ENCODE measurements around the gene LLGL2.

The LLGL2 gene

DNA sequence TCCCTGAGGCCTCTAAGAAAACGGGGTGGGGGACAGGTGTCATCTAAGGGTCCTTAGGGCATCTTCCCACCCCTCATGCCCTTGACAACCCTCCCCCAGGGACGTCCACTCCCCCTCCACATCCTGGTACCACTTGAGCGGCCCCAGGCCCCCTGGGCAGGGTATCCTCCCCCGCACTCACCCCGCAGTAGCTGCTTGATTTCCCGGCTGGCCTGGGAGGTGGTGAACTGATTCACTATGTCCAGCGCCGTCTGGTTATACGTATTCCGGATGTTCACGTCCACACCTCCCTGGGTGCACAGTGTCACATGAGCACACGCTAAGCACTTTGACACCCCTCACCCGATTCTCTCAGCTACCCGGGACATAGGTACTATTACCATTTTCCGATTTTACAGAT lies 19.9 kb upstream of the LLGL2 start:
- in situ Hi-C loops (cut with MboI; ENCODE audit: low sequenced_read_pairs) = no loop called here

DNA sequence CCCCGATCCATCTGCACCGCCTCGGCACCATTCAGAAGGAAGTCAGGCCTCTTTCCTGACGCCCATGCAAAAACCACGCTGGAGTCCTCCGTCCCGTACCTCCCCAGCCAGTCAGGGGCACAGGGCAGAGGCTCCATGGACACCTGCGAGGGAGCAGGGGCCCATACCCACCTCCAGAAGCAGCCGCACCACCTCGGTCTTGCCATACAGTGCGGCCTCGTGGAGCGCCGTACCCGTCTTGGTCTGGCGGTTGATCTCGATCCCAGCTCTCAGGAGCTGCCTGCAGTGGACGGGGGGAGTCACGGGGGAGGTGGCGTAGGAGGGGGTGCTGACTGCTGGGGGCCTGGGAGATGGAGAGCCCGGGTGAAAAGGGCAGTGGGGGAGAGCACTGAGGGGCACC lies 19.4 kb upstream of the LLGL2 start:
- in situ Hi-C loops (cut with MboI; ENCODE audit: low sequenced_read_pairs) = no loop called here

DNA sequence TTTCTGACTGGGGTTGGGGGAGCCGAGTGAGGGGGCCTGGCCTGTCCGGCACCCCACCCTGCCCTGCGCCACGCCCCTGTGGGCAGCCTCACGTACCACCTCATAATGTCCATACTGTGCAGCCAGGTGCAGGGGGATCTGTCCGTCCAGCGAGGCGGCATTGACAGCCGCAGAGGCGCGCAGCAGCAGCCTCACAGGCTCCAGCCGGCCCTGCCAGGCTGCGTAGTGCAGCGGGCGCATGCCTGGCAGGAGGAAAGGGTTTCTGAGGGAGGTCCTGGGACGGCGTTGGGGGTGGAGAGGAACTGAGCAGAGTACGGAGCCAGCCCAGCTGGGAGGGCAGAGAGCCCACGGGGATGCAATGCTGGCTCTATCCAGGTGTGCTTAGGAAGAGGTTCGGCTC lies 18.6 kb upstream of the LLGL2 start:
- in situ Hi-C loops (cut with MboI; ENCODE audit: low sequenced_read_pairs) = no loop called here

DNA sequence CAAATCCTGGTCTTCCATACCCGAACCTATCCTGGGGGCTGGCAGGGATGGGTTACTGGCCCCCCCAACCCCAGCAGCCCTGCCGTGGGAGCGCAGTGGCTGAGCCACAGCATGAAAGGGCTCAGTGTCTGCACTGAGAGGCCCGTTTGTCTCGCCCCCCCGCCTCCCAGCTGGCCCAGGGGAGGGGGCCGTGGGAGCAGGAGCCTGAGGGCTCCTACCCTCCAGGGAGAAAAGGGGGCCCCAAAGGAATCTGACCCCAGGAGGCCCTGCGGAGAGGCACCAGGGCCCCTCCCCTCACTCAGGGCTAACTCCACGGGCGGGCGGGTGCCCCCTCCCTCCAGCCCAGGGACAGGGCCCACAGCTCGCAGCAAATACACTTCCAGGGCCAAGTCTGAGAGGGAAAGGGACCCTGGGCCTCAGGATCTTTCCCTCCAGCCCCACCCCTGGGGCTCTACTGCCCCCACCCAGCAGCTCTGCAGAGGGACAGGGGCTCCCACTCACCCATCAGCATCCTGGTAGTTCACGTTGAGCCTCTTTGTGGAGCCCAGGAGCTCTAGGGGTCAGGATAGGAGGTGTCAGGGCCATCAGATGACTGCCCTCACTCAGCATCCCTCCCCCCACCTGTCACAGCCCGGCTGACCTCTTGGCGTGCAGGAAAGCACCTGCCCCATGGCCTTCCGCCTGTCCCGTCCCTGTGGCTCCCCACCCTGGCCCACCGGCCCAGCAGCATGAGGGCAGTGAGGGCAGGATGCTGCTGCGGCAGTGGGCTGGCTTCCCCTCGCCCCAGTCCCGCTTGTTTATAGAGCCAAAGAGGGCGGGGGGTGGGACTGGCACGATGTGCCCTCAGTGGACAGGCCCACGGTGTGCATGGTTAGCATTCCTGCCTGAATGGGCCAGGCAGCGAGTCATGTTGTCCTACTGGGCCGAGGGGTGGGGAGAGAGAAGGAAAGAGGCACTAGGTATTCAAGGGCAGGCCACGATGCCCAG lies 17.5 kb upstream of the LLGL2 start:
- in situ Hi-C loops (cut with MboI; ENCODE audit: low sequenced_read_pairs) = no loop called here

DNA sequence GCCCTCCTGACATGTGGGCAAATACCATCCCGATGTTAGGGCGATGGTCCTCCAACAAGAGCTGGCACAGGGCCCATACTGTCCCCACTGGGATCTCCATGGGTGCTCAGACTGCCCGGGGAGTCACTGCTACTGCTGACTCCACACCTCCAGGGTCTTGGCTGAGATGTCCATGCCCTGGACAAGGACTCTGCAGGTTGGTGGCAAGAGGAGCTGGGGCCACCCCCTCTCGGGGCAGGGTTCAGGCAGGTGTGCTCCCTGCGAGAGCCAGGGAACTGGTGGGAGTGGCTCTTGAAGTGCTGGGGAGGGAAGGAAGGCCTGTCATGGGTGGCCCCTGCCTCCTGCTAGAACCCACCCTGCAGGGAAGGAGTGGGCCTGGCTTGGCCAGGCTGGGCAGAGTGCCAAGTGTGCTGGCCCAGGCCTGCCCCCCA lies 16.6 kb upstream of the LLGL2 start:
- in situ Hi-C loops (cut with MboI; ENCODE audit: low sequenced_read_pairs) = no loop called here

DNA sequence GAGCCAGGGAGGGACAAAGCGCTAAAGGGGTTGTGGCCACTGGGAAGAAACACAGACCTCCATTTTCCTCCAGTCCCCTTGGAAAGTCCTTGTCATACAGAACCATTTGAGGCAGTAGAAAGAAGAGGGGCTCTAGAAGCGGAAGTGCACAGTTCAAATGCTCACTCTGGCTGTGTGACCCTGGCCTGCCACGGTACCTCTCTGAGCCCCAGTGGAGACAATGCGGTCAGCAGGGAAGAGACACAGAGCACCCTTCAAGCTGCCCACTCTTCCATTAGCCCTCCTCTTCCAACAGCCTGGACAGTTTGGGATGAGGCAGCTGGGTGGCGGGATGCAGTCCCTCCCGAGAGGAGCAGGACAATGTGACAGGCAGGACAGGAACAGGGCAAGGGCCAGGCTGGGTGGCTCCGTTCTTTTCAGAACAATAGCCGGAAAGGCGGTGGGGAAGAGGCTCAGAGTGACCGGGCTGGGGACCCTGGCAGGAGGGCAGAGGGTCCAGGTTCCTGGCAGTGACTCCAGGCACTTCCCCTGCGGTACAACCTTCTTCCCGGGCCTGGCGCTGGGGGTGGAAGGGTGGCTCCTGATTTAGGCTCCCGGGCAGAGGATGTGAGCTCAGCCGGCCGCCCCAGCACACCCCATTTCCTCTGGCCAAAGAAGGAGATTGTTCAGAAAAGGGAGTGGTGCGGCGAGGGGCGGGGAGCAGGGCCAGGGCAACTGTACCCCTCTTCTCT lies 15.8 kb upstream of the LLGL2 start:
- in situ Hi-C loops (cut with MboI; ENCODE audit: low sequenced_read_pairs) = no loop called here

DNA sequence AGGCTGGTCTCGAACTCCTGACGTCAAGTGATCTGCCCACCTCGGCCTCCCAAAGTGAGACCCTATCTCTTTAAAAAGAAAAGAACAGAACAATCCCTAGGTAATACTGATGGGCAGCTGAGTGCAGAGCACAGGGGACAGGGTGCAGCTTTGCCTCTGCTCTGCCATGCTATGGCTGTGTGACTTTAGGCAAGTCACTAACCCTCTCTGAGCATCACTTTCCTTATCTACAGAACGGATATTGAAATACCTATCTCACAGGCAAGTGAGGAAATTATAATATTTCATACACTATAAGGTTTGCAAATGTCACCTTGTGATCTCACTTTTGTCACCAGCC lies 14.3 kb upstream of the LLGL2 start:
- in situ Hi-C loops (cut with MboI; ENCODE audit: low sequenced_read_pairs) = no loop called here

DNA sequence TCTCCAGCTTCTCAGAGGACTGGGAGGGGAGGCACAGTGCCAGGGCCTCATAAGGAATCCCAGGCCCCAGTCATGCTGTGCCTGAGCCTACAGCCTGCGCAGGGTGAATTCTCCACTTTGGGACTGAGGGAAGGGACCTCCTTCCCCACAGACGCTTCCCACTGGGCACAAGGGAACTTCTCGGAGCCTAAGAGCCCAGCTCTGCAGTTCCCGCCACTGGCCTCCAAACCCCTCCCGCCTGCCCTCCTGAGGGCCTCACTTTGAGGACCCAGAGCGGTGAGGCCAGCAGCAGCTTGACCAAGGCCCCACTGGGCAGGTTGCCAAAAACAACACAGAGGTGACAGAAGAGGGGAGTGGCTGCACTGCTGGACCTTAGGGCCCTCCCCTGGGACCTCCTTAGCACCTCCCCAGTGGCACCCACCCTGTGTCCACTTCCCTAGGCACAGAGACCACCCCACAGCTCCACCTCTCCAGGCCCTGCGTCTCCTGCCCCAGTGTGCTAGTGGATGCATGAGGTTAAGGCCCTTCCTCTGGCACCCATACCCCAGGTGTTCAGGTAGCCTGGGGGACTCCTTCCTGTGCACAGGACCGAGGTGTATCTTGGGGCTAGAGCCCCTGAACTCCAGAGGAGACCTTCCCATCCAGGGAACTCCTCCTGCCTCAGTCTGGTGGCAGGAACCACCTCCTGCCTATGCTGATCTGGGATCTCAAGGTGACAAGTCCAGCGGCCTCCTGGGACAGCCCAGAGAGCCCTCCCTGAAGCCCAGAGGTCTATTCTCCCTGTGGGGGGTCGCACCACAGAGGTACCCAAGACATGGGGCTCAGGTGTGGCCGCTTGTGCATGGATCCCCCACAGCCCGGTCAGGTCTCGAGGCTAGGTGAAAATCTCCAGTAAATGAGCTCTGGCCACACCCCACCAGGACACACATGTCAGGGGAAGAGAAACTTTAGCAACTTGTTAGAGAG lies 13.6 kb upstream of the LLGL2 start:
- in situ Hi-C loops (cut with MboI; ENCODE audit: low sequenced_read_pairs) = no loop called here

DNA sequence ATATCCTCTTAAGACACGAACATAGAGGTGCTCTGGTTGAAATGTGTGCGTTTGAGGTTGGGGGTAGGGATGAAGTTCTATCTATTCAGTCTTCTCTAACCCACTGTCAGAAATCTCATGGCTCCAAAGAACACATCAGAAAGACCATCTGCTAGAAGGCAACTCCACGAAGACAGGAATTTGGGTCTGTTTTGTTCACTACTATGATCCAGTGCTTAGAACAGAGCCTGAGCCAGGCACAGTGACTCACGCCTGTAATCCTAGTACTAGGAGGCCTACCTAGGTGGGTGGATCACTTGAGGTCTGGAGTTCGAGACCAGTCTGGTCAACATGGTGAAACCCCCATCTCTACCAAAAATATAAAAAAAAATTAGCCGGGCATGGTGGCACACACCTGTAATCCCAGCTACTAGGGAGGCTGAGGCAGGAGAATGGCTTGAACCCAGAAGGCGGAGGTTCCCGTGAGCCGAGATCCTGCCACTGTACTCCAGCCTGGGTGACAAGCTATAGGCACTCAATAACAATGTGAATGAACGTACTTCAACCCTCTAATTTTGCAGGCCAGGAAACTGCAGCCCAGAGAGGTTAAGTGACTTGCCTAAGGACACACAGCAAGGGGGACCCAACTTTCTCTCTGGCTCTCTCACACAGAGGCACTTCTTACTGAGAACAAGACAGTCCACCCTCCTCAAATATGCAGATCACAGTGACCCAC lies 12.4 kb upstream of the LLGL2 start:
- in situ Hi-C loops (cut with MboI; ENCODE audit: low sequenced_read_pairs) = no loop called here

DNA sequence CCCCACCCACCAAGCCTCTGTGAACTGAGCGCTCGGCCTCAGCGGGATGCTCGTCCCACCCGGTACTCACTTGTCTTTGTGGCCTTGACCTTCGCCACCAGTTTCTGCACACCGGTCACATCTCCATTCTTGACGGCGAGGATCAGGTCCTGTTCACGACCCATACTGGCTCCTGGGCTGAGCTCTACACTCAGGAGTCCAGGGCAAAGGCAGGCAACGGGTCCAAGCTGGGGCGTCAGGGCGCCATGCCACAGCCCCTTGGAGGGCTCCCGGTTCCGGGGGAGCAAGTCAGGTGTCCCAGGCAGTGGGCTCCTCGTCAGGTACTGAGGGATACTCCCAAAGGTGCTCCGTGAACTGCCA lies 11.9 kb upstream of the LLGL2 start:
- in situ Hi-C loops (cut with MboI; ENCODE audit: low sequenced_read_pairs) = no loop called here

DNA sequence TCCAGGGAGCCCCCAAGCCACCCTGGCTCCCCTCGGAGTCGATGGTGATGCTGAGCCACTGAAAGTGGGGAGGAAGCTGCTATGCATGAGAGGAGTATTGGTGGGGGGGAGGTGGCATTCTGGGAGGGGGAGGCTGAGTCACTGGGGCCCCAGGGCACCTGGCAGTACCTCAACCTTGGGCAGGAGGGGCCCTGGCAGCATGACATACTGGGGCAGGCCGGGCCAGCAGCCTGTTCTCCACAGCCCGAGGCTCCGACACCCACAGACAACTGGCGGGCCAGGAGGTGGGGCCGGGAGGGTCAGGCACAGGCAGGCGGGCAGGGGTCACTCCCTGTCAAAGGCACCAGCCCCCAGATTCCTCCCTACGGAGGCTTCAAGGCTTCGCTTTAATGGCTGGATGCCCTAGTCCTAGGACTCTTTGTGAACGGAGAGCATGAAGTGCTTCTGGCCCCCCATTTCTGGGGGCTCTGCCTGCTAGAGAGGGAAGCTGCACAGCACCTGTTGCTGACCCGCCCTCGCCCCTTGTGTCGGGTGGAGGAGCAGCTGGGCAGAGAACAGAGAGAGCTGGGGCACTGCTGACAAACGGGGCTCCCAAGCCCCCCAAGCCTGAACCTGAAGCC lies 11.1 kb upstream of the LLGL2 start:
- in situ Hi-C loops (cut with MboI; ENCODE audit: low sequenced_read_pairs) = no loop called here

DNA sequence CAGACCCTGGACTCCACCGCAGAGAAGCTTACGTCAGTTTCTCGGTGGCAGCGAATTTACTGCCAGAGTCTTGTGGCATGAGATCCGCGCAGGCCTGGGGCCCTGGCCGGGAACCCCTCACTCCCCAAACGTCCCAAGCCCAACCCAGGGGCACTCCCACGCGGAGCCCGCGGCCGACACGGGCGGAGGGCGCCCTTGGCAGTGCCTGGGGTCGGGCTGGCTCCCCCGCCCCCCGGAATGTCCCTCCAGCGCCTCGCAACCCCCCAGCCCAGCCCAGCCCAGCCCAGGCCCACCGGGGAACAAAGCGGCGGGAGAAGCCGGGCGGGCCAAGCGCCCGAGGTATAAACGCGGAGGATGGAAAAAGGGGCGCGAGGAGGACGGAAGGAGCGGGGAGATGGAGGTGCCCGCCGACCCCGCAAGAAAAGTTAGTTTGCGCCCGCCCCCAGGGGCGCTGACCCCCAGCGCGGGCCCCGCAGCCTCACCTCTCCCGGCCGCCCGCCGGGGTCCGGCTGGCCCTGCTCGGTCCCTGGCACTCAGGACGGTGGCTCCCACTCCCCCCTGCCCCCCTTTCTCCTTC lies 10.5 kb upstream of the LLGL2 start:
- in situ Hi-C loops (cut with MboI; ENCODE audit: low sequenced_read_pairs) = no loop called here

DNA sequence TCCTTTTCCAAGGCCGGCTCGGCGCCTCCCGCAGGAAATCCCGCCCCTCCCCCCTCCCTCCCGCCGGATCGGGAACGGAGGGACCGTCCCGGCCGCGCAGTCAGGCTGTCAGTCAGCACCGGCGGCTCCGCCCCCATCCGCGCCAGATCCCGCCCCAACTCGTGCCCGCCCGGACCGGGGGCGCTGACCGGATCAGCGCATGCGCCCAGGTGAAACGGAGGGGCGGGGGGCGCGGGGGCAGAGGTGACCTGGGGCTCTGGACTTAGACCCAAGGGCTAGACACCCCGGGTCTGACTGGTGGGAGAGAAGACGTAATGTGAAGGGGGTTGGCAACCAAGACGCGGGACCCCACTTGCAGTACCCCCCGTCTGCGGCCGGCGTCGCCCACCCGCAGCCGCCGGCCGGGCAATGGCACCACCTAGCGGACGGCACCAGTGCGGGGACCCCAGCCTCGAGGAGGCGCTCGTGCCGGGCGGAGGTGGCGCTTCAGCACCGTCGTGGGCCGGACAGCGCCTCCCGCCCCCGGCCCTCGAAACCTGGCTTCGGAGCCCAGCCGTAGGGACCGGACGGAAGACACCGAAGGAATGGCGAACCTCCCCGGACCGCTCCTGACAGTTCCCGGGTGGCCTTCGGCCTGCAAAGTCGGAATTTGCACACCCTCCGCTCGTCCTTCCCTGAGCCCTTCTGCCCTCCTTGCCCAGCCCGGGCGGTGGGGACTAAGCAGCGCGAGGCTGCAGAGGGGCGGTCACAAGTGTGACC lies 9.8 kb upstream of the LLGL2 start, which contains the start of gene CASKIN2:
TSS of gene CASKIN2 (minus strand) at position 42 of the 759 bp plus-strand sequence. CDS start 1,733 bp downstream, outside the sequence.
- in situ Hi-C loops (cut with MboI; ENCODE audit: low sequenced_read_pairs) = no loop called here

DNA sequence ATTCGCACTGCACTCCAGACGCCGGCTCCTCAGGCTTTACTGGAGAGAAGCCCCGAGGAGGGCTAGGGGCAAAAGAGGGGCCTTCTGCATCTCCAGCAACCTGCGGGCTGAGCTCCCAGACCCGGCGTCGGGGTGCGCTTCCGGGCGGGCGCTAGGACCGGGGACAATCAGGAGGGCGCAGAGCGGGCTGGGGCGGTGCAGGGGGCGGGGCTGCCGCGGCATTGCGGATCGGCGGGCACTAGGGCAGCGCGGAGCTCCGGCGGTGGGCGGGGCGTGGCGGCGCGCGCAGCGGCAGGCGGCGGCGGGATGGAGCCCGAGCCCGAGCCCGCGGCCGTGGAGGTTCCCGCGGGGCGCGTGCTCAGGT lies 9.3 kb upstream of the LLGL2 start, which contains the start of gene TSEN54:
TSS of gene TSEN54 (plus strand) at position 274 of the 364 bp plus-strand sequence. CDS start at position 307, 33 bp downstream.
- in situ Hi-C loops (cut with MboI; ENCODE audit: low sequenced_read_pairs) = no loop called here

DNA sequence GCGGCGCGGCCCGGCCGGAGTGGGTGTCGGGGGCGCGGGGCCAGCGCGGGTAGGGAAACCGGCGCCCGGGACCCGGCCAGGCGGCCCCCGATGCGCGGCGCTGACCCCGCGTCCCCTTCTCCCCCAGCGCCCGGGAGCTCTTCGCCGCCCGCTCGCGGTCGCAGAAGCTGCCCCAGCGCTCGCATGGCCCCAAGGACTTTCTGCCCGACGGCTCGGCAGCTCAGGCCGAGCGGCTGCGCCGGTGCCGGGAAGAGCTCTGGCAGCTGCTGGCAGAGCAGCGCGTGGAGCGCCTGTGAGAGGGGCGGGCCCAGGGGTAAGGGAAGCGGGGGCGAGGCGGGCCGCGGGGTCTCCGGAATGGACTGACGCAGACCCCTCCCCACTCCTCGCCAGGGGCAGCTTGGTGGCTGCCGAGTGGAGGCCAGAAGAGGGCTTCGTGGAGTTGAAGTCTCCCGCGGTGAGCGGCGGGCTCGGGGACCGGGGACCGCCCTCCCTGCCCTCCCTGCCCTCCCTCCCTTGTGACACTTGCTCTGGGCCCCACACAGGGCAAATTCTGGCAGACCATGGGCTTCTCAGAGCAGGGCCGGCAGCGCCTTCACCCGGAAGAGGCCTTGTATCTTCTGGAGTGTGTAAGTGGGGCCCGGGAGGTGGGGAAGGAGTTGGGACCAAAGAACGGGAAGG lies 8.7 kb upstream of the LLGL2 start:
- in situ Hi-C loops (cut with MboI; ENCODE audit: low sequenced_read_pairs) = no loop called here

DNA sequence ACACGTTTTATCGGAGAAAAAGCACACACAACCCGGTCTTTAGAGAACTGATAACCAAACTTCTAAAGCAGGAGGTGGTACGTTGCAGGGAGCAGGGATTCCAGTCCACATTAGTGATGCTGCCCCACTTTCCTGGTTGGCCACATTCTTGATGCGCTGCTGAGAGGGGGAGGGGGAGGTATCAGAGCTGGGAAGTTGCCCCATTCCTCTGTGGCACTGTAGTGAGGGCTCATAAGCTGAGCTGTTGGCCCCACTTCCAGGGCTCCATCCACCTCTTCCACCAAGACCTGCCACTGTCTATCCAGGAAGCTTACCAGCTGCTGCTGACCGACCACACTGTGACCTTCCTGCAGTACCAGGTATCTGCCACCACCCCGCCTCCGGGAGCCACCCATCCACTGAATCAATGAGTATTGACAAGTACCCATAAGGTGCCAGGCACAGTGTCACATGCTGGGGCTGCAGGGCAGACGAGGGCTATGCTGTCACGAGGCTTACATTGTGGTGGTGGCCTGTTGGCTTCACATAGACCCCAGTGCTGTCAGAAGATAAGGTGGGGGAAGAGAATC lies 8.1 kb upstream of the LLGL2 start:
- in situ Hi-C loops (cut with MboI; ENCODE audit: low sequenced_read_pairs) = no loop called here

DNA sequence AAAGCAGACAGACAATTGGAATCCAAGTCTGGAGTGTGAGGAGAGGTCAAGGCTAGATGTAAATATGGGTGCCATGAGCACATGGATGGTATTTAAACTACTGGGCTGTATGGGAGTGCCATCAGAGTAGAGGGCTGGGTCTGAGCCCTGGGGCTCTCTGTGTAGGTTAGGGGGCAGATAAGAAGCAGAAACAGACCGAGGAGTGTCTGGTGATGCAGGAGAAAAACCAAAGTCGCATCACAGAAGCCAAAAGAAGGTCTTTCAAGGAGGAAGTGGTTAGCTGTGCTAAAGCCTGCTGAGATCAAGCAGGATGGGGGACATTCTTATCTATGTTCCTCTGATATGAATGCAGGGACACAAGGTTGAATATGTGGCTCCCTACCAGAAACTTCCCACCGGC lies 7.3 kb upstream of the LLGL2 start:
- in situ Hi-C loops (cut with MboI; ENCODE audit: low sequenced_read_pairs) = no loop called here

DNA sequence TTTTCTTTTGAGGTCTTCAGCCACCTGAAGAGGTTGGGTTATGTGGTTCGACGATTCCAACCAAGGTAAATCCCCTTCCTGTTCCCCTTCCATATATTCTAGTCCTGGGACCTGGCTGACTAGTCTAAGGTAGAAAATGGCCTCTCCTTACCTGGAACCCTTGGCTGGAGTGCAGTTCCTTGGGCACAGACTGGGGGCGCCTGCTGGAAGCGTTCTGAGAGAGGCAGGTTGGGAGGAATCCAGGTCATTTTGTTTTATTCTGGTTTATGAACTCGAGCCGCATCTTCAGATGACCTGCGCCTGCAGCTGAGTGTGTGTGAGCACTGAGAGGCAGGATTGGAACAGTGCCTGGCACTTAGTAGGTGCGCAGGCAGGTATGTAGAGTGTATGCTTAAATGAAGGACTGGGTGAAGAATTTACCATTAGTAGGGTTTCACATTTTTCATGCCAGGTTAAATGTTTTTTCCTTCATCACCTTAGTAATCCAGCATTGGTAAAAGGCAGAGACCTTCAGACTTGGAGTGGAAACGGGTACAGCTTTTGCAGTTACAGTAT lies 6.4 kb upstream of the LLGL2 start:
- in situ Hi-C loops (cut with MboI; ENCODE audit: low sequenced_read_pairs) = no loop called here
